ENCODE data around the gene SPECC1.
"Not testable (repeated sequence)": the region's sequence is repeated elsewhere in the genome, so short reads cannot be mapped to it uniquely, and the experiment has no call there.

SPECC1 gene

DNA sequence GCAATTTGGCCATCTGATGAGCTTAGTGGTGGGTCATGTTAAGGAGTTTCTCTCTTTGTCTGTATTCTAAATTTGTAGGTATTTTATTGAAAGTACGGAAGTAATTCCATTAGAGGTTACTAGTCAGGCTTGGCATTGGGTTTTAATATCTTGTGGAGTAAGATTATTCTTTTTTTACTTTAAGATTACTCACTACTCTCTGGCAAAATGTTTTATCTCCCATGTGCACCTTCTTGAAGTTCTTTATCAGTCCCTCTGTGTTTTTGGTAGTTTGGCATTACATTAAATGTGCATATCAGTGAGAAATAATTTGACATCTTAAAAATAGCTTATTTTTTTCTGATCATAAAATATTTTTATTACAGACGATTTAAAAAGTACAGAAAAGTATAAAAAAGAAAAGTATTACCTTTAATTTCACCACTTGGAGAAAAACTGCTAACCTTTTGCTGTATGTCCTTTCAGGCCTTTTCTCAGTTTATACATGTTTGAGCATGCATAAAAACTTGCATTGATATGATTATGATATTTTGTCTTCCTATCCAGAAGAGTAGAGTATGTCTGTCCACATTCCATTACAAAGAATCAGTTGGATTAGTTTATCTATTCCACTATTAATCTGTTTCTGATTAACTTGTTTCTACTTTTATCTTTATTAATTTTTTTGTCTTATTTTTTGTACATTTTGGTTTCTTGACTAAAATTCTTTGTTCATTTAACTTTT, 198.3 kb downstream of the SPECC1 start:
- no peak for DNase-seq (ENCODE audit: low read depth)

DNA sequence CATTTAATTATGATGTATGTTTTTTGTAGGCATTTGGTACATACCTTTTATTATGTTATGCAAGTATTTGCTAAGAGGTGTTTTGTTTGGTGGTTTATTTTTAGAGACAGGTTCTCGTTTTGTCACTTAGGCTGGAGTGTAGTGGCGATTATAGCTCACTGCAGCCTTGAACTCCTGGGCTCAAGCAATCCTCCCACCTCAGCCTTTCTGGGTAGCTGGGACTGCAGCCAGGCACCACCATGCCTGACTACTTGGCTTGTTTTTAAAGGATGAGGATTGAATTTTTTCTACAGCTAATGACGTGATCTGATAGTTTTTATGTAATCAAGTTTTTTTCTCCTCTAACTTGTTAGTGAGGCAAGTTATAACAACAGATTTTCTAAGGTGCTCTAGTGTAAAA, 199.6 kb downstream of the SPECC1 start:
- DNase-seq (ENCODE audit: low read depth) = no peak

DNA sequence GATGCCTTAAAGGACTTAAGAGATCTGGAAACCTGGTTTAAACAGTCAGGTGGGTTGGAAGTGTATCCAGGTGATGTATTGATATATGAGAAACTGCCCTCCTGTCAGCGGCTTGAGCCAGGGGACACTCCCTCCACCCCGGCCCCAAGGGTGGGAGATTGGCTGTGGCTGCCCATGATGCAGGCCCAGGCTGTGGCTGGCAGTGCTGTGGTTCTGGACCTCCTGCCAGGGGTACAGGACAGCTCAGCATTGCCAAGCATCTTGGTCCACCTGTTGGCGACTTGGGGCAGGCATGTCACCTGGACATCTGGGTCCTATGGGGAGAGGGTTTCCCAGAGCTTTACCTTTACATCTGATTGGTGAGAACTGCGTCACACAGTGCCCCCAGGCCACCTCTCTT, 201.0 kb downstream of the SPECC1 start:
- DNase-seq (ENCODE audit: low read depth) = no peak

DNA sequence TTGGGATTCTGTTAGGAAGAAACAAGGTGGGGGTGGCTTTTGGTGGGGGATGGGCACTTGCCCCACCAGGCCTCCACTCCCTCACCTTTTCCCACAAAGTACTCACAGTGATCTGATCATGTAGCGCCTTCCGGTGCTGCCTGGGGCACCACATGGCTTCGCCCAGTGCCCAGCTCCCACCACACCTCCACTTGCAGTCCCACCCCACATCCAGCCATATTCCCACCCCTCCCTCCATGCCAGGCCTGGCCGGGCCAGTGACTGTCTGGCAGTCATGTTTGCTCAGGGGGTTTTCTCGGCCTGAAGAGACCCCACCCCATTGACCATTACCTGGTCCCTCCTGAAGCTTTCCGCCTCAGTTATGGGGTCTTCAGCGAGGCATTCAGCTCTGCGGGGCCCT, 201.5 kb downstream of the SPECC1 start:
- DNase-seq (ENCODE audit: low read depth) = no peak

DNA sequence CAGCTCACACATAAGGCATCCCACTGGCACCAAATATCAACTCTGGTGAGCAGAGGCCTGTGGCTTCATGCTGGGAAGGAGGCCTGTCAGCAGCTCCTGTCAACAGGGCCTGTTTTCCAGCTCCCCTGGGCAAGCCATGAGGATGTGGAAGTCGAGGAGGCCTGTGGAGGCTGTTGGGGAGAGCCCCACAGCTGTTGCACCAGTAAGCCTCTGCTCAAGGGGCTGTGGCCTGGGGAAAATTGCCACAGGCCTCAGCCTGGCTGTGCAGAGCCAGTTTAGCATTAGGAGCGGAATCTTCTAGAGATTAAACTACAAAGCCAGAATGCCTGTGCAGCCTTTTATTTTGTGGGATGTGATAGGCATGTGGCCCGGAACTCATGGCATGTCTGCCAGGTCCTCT, 202.1 kb downstream of the SPECC1 start:
- DNase-seq (ENCODE audit: low read depth) = no peak

DNA sequence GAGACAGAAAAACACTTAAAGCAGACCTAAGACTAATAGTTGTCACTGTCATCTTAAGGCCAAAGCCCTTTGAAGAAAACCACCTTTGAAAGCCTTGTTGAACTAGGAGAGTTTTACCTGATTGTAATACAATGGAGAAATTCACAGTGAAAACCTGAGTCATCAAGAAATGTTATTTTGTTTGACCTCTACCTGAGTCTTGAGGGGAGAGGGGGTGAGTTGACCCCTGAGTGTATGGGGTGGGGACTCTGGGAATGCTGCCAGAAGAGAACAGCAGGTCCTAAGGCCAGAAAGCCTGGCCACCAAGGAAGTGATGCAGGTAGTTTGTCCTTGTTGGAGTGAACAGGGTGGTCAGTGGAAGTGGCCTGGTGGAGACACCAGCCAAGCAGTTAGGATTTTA, 204.3 kb downstream of the SPECC1 start:
- DNase-seq (ENCODE audit: low read depth) = no peak

DNA sequence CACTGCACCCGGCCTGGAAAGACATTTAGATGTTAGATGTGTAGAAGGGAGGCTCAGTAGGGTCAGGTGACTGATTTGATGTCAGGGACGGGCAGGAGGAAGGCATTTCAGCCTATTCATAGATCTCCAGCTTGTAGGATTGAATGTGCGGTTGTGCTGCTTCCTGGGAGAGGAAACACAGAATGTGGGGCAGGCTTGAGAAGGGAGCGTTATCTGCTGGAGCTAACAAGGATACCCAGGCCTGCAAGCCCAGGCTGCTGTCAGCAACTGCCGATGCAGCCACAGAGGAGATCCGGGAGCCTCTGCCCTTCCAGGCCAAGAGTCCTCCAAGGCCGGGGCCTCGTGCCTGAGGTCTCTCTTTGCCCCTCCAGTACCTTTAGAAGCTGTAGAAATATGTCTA, 205.6 kb downstream of the SPECC1 start:
- no peak for DNase-seq (ENCODE audit: low read depth)

DNA sequence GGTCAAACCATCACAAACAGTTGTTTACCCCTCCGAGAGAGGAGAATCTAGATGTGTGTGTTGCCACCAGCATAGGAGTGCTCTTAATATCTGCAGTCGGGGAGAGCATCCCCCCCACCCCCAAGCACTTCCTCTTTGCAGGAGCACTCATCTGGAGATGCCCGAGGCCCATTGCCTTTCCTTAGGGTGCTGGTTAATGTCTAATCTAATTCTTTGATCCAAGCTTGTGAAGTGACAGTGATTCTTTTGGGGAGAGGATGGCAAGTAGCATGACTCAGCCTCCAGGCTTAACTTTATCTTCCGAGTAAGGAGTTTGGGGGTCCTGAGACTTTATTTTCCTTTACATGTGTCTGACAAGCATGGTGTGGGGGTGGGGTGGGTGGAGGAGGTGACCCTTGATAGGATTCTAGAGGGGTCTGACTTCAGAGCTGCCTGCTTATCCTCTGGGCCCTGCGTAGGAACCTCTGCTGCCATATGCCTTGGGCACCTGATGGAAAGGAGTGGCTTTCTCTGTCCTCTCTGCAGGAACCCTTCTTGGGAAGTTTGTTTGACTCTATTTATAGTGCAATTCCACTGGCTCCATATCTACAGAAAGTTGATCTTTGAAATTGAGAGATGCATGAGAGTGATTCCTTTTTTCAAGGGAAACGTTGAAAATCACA, 207.1 kb downstream of the SPECC1 start:
- no peak for DNase-seq (ENCODE audit: low read depth)

DNA sequence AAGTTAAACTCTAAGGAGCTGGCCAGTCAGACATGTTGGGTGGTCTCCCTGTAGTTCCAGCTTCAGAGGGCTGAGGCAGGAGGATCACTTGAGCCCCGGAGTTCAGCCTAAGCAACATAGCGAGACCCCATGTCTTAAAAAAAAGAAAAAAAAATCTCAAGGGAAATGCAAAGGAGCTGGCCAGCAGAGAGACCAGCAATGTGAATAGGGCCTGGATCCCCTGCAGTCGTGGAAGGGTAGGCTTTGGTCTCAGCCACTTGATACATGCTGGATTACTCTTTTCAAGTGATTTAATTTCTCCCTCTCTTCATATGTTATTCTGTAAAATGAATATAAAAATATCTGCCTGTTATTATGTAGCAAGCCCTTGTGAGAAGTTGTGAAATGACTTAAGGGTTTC, 207.7 kb downstream of the SPECC1 start:
- DNase-seq (ENCODE audit: low read depth) = no peak

DNA sequence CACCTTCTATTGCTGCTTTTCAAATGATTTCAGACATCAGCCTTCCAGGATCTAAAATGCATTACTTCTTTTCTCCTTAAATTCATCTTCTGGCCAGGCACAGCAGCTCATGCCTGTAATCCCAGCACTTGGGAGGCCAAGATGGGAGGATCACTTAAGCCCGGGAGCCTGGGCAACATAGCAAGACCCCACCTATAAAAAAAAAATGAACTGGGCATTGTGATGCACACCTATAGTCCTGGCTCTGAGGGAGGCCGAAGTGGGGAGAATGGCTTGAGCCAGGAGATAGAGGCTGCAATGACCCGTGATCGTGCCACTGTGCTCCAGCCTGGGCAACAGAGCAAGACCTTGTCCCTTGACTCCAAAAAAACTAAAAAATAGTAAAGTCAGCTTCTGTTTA, 208.5 kb downstream of the SPECC1 start:
- DNase-seq (ENCODE audit: low read depth) = no peak

DNA sequence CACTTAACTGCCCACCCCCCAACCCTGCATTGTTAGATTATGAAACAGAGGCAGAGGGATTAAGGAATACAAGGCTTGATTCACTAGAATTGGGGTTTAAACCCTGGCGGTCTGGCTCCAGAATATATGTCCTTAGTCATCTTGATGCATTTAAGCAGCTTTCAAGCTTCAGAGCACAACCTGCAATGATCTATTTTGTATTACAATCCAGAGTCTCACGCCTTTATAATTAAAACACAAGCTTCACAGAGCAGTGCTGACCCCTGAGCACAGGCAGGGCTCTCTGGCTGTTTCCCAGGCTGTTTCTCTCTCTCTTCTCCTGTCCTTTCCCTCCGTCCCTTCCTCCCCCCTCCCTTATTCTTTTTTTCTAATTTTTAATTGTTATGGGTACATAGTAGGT, 209.1 kb downstream of the SPECC1 start:
- DNase-seq (ENCODE audit: low read depth) = no peak

DNA sequence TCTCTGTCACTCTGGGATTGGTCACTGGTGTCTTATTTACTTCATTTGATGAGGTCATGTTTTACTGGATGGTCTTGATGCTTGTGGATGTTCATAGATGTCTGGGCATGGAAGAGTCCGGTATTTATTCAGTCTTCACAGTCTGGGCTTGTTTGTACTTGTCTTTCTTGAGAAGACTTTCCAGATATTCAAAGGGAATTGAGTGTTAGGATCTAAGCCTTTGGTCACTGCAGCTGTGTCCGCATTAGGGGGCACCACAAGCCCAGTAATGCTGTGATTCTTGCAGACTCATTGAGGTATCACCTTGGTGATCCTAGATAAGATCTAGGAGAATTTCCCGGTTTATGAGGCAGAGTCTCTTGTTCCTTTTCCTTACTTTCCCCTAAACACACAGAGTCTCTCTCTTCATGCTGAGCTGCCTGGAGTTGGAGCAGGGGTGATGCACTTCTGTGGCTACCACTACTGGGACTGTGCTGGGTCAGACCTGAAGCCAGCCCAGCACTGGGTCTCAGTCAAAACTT, 214.7 kb downstream of the SPECC1 start:
- DNase-seq (ENCODE audit: low read depth) = no peak

DNA sequence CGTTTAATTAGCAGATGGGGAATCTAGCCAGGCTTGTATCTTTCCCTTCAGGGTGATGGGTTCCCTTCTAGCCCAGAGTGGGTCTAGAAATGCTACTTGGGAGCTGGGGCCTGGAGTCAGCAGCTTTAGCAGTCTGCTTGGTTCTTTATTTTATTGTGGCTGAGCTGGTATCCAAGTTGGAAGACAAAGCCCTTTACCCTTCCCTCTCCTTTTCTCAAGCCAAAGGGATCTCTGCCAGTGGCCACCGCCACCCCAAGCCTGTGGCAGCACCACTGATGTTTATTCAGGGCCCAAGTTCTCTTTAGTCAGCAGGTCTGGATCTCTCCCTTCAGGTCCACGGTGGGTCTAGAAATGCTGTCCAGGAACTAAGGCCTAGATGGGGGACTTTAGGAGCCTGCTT, 215.2 kb downstream of the SPECC1 start:
- no peak for DNase-seq (ENCODE audit: low read depth)

DNA sequence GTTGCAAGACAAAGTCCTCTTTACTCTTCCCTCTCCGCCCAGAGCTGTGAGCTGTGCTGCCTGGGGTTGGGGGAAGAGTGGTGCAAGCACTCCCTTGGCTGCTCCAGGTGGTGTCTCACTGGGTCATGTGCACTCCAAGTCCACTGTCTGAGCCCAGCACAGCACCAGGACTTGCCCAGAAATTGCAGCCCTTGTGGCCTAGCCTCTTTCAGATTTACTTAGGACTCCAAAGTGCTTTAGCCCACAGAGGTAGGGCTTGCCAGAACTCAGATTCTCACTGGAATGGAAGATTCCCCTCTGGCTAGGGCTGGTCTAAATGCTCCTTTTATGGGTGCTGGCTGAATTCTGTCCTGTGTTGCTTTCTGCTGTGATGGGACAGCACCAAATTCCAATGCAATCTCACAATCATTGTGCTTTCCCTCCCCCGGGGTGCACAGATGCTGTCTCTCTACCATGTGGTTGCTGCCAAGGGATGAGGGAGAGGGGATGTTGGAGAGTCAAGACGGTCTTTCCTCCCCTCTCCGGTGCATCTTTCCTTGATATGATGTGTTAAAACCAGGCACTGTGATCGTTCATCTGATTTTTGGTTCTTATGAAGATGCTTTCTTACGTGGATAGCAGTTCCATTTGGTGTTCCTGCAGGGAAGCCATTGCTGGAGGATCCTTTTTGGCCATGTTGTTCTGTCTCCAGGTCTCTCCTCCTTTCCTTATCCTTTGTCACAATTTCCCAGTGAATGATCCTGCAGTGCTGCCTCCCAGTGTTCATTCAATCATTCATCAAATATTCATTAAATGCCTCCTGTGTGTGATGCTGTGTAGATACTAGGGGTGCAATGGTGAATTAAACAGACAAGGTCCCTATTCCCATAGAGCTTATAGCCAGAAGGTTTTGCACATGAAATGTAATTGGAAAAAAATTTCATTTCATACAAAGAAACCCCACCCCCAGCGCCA, 216.3 kb downstream of the SPECC1 start:
- no peak for DNase-seq (ENCODE audit: low read depth)

DNA sequence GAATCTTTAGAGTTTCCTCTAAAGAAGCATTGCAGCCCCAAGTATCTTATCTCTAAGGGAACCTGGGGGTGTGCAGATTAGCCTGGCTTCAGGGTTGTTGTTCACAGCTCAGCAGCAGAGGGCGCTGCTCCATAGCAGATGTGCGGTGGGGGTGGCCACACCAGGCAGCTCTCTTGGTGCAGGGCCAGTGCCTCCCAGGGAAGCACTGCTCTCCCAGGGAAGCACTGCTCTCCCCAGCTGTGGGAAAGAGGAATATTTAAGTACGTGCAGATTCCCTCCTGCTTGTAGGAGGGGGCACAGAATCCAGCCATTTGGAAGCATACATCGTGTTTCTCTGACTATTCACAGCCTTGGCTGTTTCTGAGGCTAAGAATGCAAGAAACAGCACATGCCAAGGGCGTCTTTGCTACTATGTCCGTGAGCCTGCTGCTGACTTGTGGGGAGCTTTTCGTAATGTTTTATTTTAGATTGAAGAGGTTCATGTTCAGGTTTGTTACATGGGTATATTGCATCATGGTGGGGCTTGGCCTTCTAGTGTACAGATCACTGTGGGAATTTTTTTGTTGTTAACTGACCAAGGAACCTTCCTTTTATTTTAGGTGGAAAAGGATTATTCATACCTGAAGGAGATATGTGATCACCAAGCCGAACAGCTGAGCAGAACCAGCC, 217.8 kb downstream of the SPECC1 start:
- peak; percentile 58 for DNase-seq (ENCODE audit: low read depth)

DNA sequence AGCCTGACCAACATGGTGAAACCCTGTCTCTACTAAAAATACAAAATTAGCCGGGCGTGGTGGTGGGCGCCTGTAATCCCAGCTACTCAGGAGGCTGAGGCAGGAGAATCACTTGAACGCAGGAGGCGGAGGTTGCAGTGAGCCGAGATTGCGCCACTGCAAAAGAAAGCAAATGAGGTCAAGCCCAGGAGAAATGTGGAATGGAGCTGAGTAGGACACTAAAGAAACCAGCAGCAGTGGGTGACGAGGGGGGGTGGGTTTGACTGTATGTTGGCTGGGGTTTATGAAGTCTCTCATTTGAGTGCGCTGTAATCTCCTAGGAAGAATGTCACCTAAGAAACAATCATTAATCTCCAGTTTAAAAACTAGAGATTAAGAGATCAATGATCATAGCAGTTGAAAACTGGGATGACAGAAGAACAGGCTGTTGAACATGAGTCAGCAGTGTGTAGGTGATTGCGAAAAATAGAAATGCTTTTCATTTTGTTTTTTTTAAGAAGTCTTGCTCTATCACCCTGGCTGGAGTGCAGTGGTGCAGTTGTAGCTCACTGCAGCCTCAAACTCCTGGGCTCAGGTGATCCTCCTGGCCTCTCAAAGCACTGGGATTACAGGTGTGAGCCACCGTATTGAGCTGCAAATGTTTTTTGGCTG, 218.7 kb downstream of the SPECC1 start:
- not testable (repeated sequence) for DNase-seq (ENCODE audit: low read depth)

DNA sequence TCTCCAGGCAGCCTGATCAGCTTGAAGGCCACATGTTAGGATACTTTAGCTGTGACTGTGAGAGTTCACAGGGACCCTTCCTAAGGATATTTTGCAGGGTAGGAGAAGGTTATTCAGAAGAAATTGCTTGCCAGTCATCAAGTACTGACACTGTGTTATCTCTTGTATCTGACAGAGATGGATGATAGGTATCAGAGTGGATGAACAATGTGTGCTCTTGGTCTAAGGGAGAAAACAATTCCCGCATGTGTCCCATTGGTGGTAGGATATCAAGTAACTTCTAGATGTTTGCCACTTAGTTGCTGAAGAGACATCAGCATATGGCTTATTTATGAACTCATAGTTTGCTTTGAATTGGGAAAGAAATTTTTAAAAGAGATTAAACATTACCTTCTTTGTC, 219.3 kb downstream of the SPECC1 start:
- DNase-seq (ENCODE audit: low read depth) = no peak

DNA sequence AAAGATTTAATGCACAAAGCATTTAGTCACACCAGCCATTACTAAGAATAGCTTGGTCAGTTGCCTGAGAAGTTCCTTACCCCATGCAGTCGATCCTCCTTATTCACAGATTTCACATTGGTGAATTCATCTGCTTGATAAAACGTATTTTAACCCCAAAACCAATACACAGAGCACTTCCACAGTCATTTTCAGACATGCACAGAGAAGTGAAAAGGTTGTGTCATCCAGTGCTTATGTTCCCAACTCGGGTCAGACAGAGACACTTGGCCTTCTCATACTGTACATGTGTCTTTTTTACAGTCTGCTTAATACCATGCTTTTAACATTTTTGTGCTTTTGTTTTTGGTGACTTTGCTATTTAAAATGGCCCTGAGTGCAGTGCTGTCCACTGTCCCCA, 219.7 kb downstream of the SPECC1 start:
- no peak for DNase-seq (ENCODE audit: low read depth)

DNA sequence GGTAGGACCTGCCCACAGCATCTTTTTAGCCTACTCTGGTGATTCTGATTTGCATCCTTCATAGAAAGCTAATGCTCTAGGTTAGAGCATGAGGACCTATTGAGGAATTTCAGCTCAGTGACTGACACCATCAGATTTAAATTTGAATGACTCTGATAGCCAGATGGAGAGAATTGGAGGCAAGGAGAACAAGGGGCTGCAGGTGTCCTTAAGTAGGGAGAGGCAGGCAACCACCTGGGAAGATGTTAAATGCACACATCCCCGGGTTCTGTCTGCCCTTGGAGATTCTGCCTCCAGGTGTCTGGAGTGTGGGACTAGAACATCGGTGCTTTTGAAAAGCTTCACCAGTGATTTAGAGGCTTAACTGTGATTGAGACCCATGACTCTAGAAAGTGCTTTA, 221.8 kb downstream of the SPECC1 start:
- no peak for DNase-seq (ENCODE audit: low read depth)

DNA sequence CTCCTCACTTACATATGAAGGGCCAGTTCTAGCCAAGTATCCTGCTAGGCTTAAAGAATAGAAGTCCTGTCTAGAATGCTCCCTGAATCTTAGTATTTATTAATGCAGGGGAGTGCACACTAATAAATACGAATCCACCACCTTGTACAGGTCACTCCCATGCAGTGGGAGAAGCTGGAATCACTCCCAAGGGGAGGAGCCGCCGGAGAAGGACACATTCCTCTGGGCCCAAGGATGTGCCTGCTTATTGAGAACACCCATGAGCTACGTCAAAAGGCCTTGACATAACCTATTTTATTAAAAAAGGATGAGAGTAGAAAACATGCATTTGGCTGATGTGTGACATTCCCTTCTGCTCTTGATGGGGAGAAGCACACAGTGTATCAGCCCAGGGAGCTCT, 223.5 kb downstream of the SPECC1 start:
- no peak for DNase-seq (ENCODE audit: low read depth)

DNA sequence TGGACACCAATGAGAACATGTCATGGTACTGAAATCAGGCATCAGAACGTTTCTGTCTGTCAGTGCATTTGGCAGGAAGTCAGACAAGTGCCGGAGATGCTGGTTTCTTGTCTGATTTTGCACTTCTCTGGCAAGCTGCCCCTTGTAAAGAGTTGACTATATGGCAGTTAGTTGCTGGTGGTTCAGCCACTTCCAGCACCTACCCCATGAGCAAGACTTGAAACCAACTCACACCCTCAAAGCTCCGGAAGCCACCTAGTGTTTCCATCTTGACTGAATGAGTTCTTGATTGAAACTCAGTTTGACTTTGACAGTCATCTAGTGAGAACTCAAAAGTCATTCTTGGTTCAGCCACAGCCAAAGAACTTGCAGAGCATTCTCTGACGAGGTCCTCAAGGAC, 225.1 kb downstream of the SPECC1 start:
- peak; percentile 12 for DNase-seq (ENCODE audit: low read depth)

Data from T follicular helper cell (primary cell).